Mesothelial cell of epicardium (in vitro differentiated cells): ENCODE measurements around the gene NDUFC2. TPM values are rescaled to one million over a fixed set of nuclear protein-coding genes. Genes with fewer than 3 reads are reported as not detected.

Experiments
- DNase-seq, 2 experiments: peaks; one replicate each; pipeline ENCODE4 v3.0.0; 2021; ENCODE audit warnings: low spot score in 2 of 2; ENCODE audit not compliant: unreplicated experiment in 2 of 2
- H3K27ac Mint-ChIP-seq: 2 replicates; pipeline ENCODE4 v1.8.0; 2021; ENCODE audit warnings: mixed read lengths
- H3K27me3 Mint-ChIP-seq: 2 replicates; pipeline ENCODE4 v1.8.0; 2021; ENCODE audit warnings: low read depth, mixed read lengths
- H3K36me3 Mint-ChIP-seq: 2 replicates; pipeline ENCODE4 v1.8.0; 2021; ENCODE audit warnings: mixed read lengths
- H3K4me1 Mint-ChIP-seq: 2 replicates; pipeline ENCODE4 v1.8.0; 2021; ENCODE audit warnings: mixed read lengths
- H3K4me3 Mint-ChIP-seq: 2 replicates; pipeline ENCODE4 v1.8.0; 2021; ENCODE audit warnings: mild to moderate bottlenecking, moderate library complexity, mixed read lengths
- H3K9me3 Mint-ChIP-seq: 2 replicates; pipeline ENCODE4 v1.8.0; 2021; ENCODE audit warnings: mixed read lengths
- CTCF ChIP-seq: fragments of 200-600 bp; sonication (generic); IDR thresholded peaks from one replicate; pipeline ENCODE4 v1.5.0; 2021; ENCODE audit warnings: antibody characterized with exemption; ENCODE audit not compliant: unreplicated experiment
- total RNA-seq: library from RNA; stranded (reverse); gene quantifications from 3 replicates; pipeline ENCODE4 v1.2.1, GENCODE V29; 2021

The NDUFC2 gene
- total RNA-seq: 169 to 171 TPM (median 169 TPM) in 3 replicates

GRCh38 chr11:78079232-78080083 is at the start of gene NDUFC2:
Gene NDUFC2 (minus strand): TSS chr11:78079862. CDS start chr11:78079744, 118 bp downstream.
- TF ChIP-seq CTCF: no peak
- peaks cover 28% of the 10 kb centered on the region for H3K4me1 Mint-ChIP-seq
- H3K36me3 Mint-ChIP-seq: peaks cover 6% of the 10 kb centered on the region
- H3K27me3 Mint-ChIP-seq: peaks cover 6% of the 10 kb centered on the region
- H3K4me3 Mint-ChIP-seq: peak within 1 kb of the TSS; percentile 92
- H3K27ac Mint-ChIP-seq: peak within 1 kb of the TSS; percentile 97
- H3K9me3 Mint-ChIP-seq: no peaks in the 10 kb centered on the region
- DNase-seq: peak; percentile 48 to 73

GRCh38 chr11:78127403-78127802 is 47.7 kb upstream of the NDUFC2 start:
- H3K27me3 Mint-ChIP-seq: no peaks in the 10 kb centered on the region
- no peaks in the 10 kb centered on the region for H3K4me1 Mint-ChIP-seq
- H3K4me3 Mint-ChIP-seq: no peak overlapping the region
- DNase-seq: no peak
- no peak for TF ChIP-seq CTCF
- peaks cover 8% of the 10 kb centered on the region for H3K36me3 Mint-ChIP-seq
- no peak overlapping the region for H3K27ac Mint-ChIP-seq
- H3K9me3 Mint-ChIP-seq: no peaks in the 10 kb centered on the region

- H3K4me3 Mint-ChIP-seq: no peak overlapping the region
- H3K27ac Mint-ChIP-seq: no peak overlapping the region
- H3K9me3 Mint-ChIP-seq: no peaks in the 10 kb centered on the region
- no peak for DNase-seq
- no peaks in the 10 kb centered on the region for H3K27me3 Mint-ChIP-seq
- no peak for TF ChIP-seq CTCF
- peaks cover 8% of the 10 kb centered on the region for H3K4me1 Mint-ChIP-seq
- peaks cover 23% of the 10 kb centered on the region for H3K36me3 Mint-ChIP-seq
Measured at GRCh38 chr11:78112582-78113275, 33.1 kb upstream of the NDUFC2 start.

- no peaks in the 10 kb centered on the region for H3K9me3 Mint-ChIP-seq
- peaks cover 18% of the 10 kb centered on the region for H3K36me3 Mint-ChIP-seq
- no peak overlapping the region for H3K4me3 Mint-ChIP-seq
- no peak for TF ChIP-seq CTCF
- H3K27me3 Mint-ChIP-seq: no peaks in the 10 kb centered on the region
- no peak overlapping the region for H3K27ac Mint-ChIP-seq
- H3K4me1 Mint-ChIP-seq: peaks cover 8% of the 10 kb centered on the region
- no peak for DNase-seq
Measured at GRCh38 chr11:78111298-78111697, 31.6 kb upstream of the NDUFC2 start.

- H3K36me3 Mint-ChIP-seq: peaks cover 18% of the 10 kb centered on the region
- H3K4me3 Mint-ChIP-seq: no peak overlapping the region
- no peak for TF ChIP-seq CTCF
- H3K9me3 Mint-ChIP-seq: no peaks in the 10 kb centered on the region
- no peak for DNase-seq
- no peak overlapping the region for H3K27ac Mint-ChIP-seq
- peaks cover 8% of the 10 kb centered on the region for H3K4me1 Mint-ChIP-seq
- no peaks in the 10 kb centered on the region for H3K27me3 Mint-ChIP-seq
Measured at GRCh38 chr11:78110830-78111229, 31.2 kb upstream of the NDUFC2 start.
